ENCODE data around the gene DAZAP1. TPM values are rescaled to one million over a fixed set of nuclear protein-coding genes. Genes with fewer than 3 reads are reported as not detected.
A peak's percentile ranks its signal among the peaks of the same experiment; 100 is the strongest.

The DAZAP1 gene
- total and polyA plus RNA-seq, 7 donors = 28.2 to 132 (median 51.1) TPM

DNA sequence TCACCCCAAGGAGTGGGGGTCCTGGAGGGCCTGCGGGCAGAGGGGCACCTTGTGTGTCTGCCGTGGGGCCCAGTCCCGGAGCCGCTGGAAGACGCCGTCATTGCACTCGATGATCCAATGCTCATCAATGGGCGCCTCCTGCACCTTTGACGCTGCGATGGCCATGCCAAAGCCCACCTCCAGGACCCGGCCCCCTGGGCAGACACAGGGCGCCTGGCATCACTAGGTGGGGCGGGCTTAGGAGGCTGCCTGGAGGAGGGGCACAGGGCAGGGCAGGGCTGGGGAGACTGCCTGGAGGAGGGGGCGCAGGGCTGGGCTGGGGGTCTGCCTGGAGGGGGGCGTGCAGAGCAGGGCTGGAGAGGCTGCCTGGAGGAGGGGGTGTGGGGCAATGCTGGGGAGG, 7.6 kb upstream of the DAZAP1 start:
- Histone ChIP-seq H3K27ac (no peak overlapping the region), H3K27me3 (peaks cover 0 to 12% (median 5%) of the 10 kb centered on the region in 3 donors), H3K36me3 (no peaks in the 10 kb centered on the region), H3K9me3 (no peaks in the 10 kb centered on the region), H3K4me1 (peaks cover 0 to 37% (median 29%) of the 10 kb centered on the region in 4 donors), H3K4me3 (no peak overlapping the region)
- intact Hi-C loops (cut with DNase I) = loop anchor here (5.0 kb wide), 1 partner anchor 82 kb away; no protein-coding TSS in a partner anchor
- 88 to 96% methylated on average over 15 of the region's 15 CpGs for WGBS, 2 donors
- no peak for DNase-seq
- TF ChIP-seq POLR2AphosphoS5 (IDR thresholded peaks at IDR 0.05) (no peak), POLR2A (IDR thresholded peaks at IDR 0.05) (no peak), EP300 (IDR thresholded peaks at IDR 0.05) (no peak), CTCF (IDR thresholded peaks at IDR 0.05) (no peak)

DNA sequence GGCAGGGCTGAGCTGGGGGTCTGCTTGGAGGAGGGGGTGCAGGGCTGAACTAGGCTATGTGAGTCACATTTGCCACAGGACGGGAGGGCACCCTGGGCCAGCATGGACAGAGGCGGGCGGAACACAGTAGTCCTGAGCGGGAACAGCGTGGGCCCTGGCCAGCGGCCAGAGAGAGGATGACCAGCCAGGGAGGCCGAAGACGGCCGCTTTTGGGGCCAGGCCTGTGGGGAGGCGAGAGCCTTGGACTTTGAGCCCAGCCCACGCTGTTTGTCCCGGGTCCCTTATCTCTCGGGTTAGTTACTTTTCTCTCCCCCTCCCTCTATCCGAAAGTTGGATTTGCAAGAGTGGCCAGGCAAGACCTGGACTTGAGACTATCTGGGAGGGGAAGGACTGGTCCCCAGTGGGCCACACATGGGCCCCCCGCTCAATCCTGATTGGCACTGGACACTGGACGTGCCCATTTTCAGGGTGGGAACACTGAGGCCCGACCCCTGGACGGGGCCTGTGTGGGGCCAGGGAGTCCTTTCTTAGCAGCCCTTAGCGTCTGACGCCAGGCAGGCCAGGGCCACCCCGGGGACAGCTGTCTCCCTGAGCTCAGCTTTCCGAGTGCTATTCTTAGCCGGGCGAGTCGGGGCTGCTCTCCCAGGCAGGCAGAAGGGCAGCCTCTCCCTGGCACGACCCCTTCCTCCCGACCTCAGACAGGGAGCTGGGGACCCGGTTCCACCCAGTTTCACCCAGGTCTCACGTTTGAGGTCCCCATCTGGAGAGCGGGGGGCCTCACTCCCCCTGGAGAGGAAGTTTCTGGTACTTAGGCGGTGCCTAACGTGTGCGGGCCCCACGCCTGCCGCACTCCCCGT, 6.9 kb upstream of the DAZAP1 start:
- 8 to 32% methylated on average over 36 of the region's 36 CpGs for WGBS, 2 donors
- H3K36me3 ChIP-seq = no peaks in the 10 kb centered on the region
- peak overlapping the region; percentile 36 to 70 (median 54) for H3K4me3 ChIP-seq
- H3K27me3 ChIP-seq = peaks cover 0 to 12% (median 5%) of the 10 kb centered on the region in 3 donors
- no peak for DNase-seq
- intact Hi-C loops (cut with DNase I) = loop anchor here (5.0 kb wide), 1 partner anchor 83 kb away; no protein-coding TSS in a partner anchor
- peak overlapping the region in 2 of 4 donors; percentile 33 to 39 for H3K27ac ChIP-seq
- H3K4me1 ChIP-seq = peaks cover 0 to 30% (median 26%) of the 10 kb centered on the region in 4 donors
- TF ChIP-seq POLR2AphosphoS5 (IDR thresholded peaks at IDR 0.05) (no peak), POLR2A (IDR thresholded peaks at IDR 0.05) (no peak), CTCF (IDR thresholded peaks at IDR 0.05) (no peak), EP300 (IDR thresholded peaks at IDR 0.05) (no peak)
- H3K9me3 ChIP-seq = no peaks in the 10 kb centered on the region

DNA sequence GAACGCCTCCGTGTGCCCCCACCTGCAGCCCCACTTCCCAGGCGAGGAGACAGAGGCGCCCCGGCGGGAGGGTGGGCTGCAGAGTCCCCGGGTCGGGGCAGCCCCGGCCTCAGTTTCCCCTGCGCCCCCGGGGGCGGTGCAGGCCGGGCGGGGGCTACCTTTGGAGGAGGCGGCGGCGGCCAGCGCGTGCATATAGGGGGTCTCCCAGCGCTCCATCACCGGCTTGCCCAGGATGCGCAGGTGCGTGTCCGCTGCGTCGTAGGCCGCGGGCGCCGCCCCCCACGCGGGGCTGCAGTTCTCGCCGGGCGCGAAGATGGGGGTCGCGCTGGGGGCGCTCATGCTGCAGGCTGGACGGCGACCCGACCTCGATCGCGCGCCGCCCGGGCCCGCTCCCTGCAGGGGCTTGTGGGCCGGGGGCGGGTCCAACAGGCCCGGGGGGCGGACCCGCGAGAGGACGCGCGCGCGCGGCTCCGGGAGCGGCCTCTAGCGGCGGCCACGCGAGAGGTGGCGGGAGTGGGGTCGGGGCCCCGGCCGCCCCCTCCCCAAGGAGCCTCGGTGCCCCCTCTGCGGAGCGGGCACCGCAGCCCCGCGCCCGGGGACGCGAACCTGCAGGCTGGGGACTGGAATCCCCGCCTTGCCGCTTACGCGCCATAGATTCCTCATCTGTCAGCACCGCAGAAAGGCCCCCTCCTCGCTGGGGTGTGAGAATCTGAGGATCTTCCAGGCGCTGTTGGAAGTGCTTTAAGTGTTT, 6.1 kb upstream of the DAZAP1 start, which contains the start of gene GAMT:
GAMT (minus strand) TSS at position 405 of the 751 bp plus-strand sequence; CDS start at position 339, 66 bp downstream.
- H3K27ac ChIP-seq = peak within 1 kb of the TSS in 2 of 4 donors; percentile 33 to 39
- H3K4me1 ChIP-seq = peaks cover 0 to 22% (median 20%) of the 10 kb centered on the region in 4 donors
- WGBS, 2 donors = 1 to 2% methylated on average over 87 of the region's 87 CpGs
- H3K27me3 ChIP-seq = peaks cover 0 to 12% (median 5%) of the 10 kb centered on the region in 3 donors
- no peaks in the 10 kb centered on the region for H3K36me3 ChIP-seq
- TF ChIP-seq EP300 (IDR thresholded peaks at IDR 0.05) (no peak), CTCF (IDR thresholded peaks at IDR 0.05) (peak in 1 of 4 experiments; percentile 58), POLR2A (IDR thresholded peaks at IDR 0.05) (no peak), POLR2AphosphoS5 (IDR thresholded peaks at IDR 0.05) (no peak)
- intact Hi-C loops (cut with DNase I) = loop anchor here (5.0 kb wide), 1 partner anchor 84 kb away; no protein-coding TSS in a partner anchor
- DNase-seq = no peak
- H3K9me3 ChIP-seq = no peaks in the 10 kb centered on the region
- peak within 1 kb of the TSS; percentile 36 to 70 (median 54) for H3K4me3 ChIP-seq

GRCh38 chr19:1401889-1402217, 5.5 kb upstream of the DAZAP1 start:
- peak overlapping the region in 1 of 4 donors; percentile 39 for H3K27ac ChIP-seq
- DNase-seq = no peak
- no peaks in the 10 kb centered on the region for H3K36me3 ChIP-seq
- peak overlapping the region in 3 of 4 donors; percentile 52 to 70 (median 56) for H3K4me3 ChIP-seq
- H3K27me3 ChIP-seq = peaks cover 0 to 12% (median 5%) of the 10 kb centered on the region in 3 donors
- intact Hi-C loops (cut with DNase I) = loop anchor here (5.0 kb wide), 1 partner anchor 85 kb away; no protein-coding TSS in a partner anchor
- WGBS, 2 donors = 43 to 55% methylated on average over 11 of the region's 11 CpGs
- TF ChIP-seq POLR2AphosphoS5 (IDR thresholded peaks at IDR 0.05) (no peak), POLR2A (IDR thresholded peaks at IDR 0.05) (no peak), EP300 (IDR thresholded peaks at IDR 0.05) (no peak), CTCF (IDR thresholded peaks at IDR 0.05) (no peak)
- H3K4me1 ChIP-seq = peaks cover 0 to 23% (median 21%) of the 10 kb centered on the region in 4 donors
- no peaks in the 10 kb centered on the region for H3K9me3 ChIP-seq
